HEK293T (cell line): ENCODE results near the gene COL6A3.

Experiments used
- CTCF ChIA-PET: fragments of 350-600 bp; formaldehyde crosslinking; extraction: SDS; loops from one replicate; lab custom pipeline; 2021; ENCODE audit warnings: antibody characterized with exemption, inconsistent platforms; lab: Yijun Ruan, JAX
- POLR2A ChIA-PET: fragments of 350-600 bp; formaldehyde crosslinking; extraction: SDS; loops from one replicate; lab custom pipeline; 2020; ENCODE audit warnings: antibody characterized with exemption, inconsistent platforms; lab: Yijun Ruan, JAX
- DNase-seq: peaks from one replicate; pipeline ENCODE4 v3.0.0; 2012; ENCODE audit warnings: mixed read lengths; ENCODE audit errors: extremely low spot score
- ARNT ChIP-seq: fragments of 450-650 bp; IDR thresholded peaks from 2 replicates; pipeline ENCODE4 v1.6.1; 2017; ENCODE audit warnings: mild to moderate bottlenecking
- BHLHE40 ChIP-seq: fragments of 450-650 bp; IDR thresholded peaks from 2 replicates; pipeline ENCODE4 v1.6.1; 2016; ENCODE audit warnings: mild to moderate bottlenecking, moderate library complexity, borderline replicate concordance
- CTBP1 ChIP-seq: fragments of 450-650 bp; IDR thresholded peaks from 2 replicates; pipeline ENCODE4 v1.6.1; 2016; ENCODE audit warnings: borderline replicate concordance
- ELF4 ChIP-seq: fragments of 450-650 bp; IDR thresholded peaks from 2 replicates; pipeline ENCODE4 v1.6.1; 2017; ENCODE audit warnings: antibody characterized with exemption
- FOXA1 ChIP-seq: fragments of 450-650 bp; IDR thresholded peaks from 2 replicates; pipeline ENCODE4 v1.6.1; 2016; ENCODE audit warnings: mild to moderate bottlenecking
- FOXK2 ChIP-seq: fragments of 450-650 bp; IDR thresholded peaks from 2 replicates; pipeline ENCODE4 v1.6.1; 2016; ENCODE audit warnings: mild to moderate bottlenecking
- FOXM1 ChIP-seq: fragments of 450-650 bp; IDR thresholded peaks from 2 replicates; pipeline ENCODE4 v1.6.1; 2017; ENCODE audit warnings: mild to moderate bottlenecking, borderline replicate concordance
- HDGF ChIP-seq: fragments of 450-650 bp; IDR thresholded peaks from 2 replicates; pipeline ENCODE4 v1.6.1; 2017; ENCODE audit warnings: antibody characterized with exemption, borderline replicate concordance
- L3MBTL2 ChIP-seq: fragments of 450-650 bp; conservative IDR thresholded peaks from 2 replicates; pipeline ENCODE4 v1.6.1; 2016; ENCODE audit warnings: mild to moderate bottlenecking
- LEF1 ChIP-seq: fragments of 450-650 bp; IDR thresholded peaks from 2 replicates; pipeline ENCODE4 v1.6.1; 2017; ENCODE audit warnings: mild to moderate bottlenecking, borderline replicate concordance
- NFRKB ChIP-seq: fragments of 450-650 bp; IDR thresholded peaks from 2 replicates; pipeline ENCODE4 v1.6.1; 2016; ENCODE audit warnings: mild to moderate bottlenecking, moderate library complexity
- SP1 ChIP-seq: fragments of 450-650 bp; IDR thresholded peaks from 2 replicates; pipeline ENCODE4 v1.6.1; 2017
- SUZ12 ChIP-seq: fragments of 450-650 bp; IDR thresholded peaks from 2 replicates; pipeline ENCODE4 v1.6.1; 2016; ENCODE audit warnings: mild to moderate bottlenecking
- TARDBP ChIP-seq: fragments of 450-650 bp; IDR thresholded peaks from 2 replicates; pipeline ENCODE4 v1.6.1; 2016
- ZNF384 ChIP-seq: fragments of 450-650 bp; IDR thresholded peaks from 2 replicates; pipeline ENCODE4 v1.6.1; 2016
- TF ChIP-seq, protein P1 (sequence below): fragments of 450-650 bp; IDR thresholded peaks from 2 replicates; pipeline ENCODE4 v1.6.1; 2016

Gene COL6A3

DNA sequence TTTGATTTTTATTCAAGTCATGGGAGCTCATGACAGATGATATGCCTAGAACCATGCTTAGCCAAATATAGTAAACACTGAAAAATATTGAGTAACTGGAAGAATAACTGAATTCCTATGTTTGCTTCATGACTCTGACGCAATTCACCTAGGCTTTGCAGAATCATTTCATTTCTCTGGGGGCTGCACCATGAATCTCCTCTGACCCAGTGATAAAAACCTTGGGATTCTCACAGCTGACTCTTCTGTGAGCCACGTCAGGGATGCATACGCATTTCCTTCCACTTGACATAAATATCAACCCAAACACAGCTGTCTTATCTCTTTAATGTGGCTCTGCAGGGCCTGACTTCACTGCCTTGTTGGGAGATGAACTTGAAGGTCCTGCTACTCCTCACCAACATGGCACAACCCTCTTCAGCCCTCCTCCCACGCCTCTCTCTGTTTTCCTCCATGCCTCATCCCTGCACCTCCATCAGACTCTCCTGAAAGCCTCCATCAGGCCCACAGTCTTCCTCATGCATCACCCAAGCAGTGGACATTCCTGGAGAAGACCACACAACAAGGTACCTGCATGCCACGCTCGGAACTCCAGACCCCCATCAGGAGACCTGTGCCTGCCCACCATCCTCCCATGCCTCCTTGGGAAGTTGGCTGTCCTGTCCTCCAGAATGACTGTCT lies 29.8 kb downstream of the COL6A3 start:
- no peak for DNase-seq
- ChIA-PET POLR2A (no interaction called here), CTCF (no interaction called here)
- no peak for TF ChIP-seq L3MBTL2
- TF ChIP-seq HDGF = no peak
- no peak for TF ChIP-seq NFRKB
- no peak for TF ChIP-seq FOXM1
- no peak for TF ChIP-seq LEF1
- no peak for TF ChIP-seq ZNF384
- no peak for TF ChIP-seq SUZ12

DNA sequence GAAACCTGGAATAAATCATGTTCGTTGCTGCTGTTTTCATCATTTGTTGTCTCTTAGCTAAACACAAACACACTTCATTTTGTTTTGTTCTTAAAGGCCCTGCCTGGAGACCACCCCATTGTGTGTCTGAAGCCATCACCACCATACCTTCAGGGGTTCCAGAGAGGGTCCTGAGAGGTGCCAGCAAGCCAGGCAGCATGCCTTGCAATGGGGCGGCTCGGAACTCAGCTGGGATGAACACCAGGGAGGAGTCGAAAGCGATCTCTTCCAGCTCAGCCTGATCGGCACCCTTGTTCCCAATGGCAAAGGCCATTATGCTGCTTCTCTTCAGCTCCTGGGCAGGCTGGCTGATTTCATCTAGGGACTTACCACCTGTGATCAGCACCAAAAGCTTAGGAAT lies 33.2 kb downstream of the COL6A3 start:
- ChIA-PET CTCF (interaction anchor here (0.7 kb wide), 1 partner anchor 20 kb away, joined by 3 read pairs; no protein-coding TSS in a partner anchor), POLR2A (no interaction called here)
- TF ChIP-seq FOXA1 (no peak), TARDBP (no peak), SUZ12 (no peak)
- no peak for DNase-seq

DNA sequence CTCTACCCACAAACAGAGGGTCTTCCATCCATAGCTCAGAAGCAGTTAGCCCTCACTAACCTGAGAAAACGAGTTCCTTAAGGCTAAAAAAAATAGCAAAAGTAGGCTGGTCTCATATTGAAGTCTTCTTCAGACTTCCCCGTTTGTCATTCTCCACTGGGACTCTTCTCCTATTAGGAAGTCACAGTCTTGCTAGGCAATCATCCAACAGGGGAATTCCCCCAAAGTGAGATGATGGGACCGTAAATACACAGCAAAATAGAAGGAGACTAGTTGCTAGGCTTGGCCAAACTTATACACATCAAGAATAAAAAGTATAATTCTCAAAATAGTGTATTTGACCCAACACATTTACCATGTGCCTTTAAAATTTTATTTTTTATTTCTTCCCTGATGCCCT lies 34.3 kb downstream of the COL6A3 start:
- ChIA-PET POLR2A (no interaction called here), CTCF (interaction anchor here (1.0 kb wide), 1 partner anchor 214 kb away, joined by 3 read pairs; no protein-coding TSS in a partner anchor)
- no peak for TF ChIP-seq ARNT
- no peak for TF ChIP-seq ELF4
- no peak for TF ChIP-seq L3MBTL2
- no peak for TF ChIP-seq ZNF384
- no peak for TF ChIP-seq NFRKB
- no peak for TF ChIP-seq SP1
- TF ChIP-seq, protein P1, sequence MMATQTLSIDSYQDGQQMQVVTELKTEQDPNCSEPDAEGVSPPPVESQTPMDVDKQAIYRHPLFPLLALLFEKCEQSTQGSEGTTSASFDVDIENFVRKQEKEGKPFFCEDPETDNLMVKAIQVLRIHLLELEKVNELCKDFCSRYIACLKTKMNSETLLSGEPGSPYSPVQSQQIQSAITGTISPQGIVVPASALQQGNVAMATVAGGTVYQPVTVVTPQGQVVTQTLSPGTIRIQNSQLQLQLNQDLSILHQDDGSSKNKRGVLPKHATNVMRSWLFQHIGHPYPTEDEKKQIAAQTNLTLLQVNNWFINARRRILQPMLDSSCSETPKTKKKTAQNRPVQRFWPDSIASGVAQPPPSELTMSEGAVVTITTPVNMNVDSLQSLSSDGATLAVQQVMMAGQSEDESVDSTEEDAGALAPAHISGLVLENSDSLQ = no peak
- no peak for TF ChIP-seq SUZ12
- TF ChIP-seq HDGF = no peak
- TF ChIP-seq FOXA1 = no peak
- TF ChIP-seq FOXM1 = no peak
- no peak for TF ChIP-seq FOXK2
- no peak for DNase-seq

DNA sequence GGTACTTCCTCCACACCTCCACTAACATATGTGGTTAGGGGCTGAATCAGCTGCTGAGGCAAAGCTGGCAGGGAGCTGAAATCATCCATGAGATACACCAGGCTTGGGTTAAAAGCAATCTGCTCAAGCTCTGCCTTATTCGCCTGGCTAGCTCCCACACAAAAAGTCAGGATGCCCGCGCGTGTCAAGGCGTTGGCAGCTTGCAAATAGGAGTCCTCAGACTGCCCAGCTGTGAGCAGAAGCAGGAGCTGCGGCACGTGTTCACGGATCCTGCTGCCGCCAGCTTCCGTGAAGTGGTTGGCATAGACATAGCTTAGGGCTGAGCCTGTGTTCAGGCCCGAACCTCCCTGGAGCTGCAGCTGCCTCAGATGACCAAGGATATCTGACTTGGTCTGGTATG lies 35.3 kb downstream of the COL6A3 start:
- TF ChIP-seq ELF4 (no peak), CTBP1 (no peak), FOXM1 (no peak), L3MBTL2 (no peak), SUZ12 (no peak), ZNF384 (no peak), FOXA1 (no peak), TARDBP (no peak), FOXK2 (no peak), BHLHE40 (no peak), HDGF (no peak), LEF1 (no peak), ARNT (no peak), NFRKB (no peak), SP1 (no peak)
- TF ChIP-seq, protein P1 = no peak
- POLR2A ChIA-PET = no interaction called here
- DNase-seq = no peak
- CTCF ChIA-PET = interaction anchor here (1.0 kb wide), 1 partner anchor 213 kb away, joined by 3 read pairs; no protein-coding TSS in a partner anchor

DNA sequence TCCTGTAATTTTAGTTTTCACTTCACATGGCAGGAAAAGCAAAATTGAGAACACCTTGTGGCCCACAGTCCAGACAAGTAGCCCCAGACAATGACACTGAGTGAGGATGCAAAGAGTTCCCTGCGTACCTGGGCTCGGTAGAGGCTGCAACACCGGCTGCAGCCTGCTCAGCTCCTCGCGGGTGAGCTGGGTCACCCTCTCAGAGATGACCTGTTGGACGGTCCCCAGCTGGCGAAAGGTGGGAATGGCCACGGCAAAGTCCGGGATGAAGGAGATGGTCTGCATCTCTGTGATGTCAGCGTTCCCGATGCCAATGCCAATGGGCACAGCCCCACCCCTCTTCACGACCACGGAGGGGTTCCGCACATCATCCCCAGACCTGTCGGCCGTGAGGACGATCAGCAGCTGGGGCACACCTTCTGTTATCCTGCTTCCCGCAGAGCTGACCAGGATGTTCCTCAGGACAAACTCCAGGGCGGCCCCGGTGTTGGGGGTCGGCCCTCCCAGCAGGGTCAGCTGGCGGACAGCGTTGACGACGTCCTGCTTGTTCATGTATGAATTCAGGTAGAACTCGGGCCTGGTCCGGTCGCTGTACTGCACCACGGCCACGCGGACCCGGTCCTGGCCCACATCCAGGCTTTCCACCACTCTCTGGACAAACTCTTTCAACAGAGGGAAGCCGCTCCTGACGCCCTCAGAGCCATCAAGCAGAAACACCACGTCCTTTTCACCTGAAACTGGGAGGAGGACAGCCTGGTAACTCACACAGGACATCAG lies 39.5 kb downstream of the COL6A3 start:
- no peak for TF ChIP-seq FOXK2
- DNase-seq = no peak
- ChIA-PET POLR2A (no interaction called here), CTCF (no interaction called here)

DNA sequence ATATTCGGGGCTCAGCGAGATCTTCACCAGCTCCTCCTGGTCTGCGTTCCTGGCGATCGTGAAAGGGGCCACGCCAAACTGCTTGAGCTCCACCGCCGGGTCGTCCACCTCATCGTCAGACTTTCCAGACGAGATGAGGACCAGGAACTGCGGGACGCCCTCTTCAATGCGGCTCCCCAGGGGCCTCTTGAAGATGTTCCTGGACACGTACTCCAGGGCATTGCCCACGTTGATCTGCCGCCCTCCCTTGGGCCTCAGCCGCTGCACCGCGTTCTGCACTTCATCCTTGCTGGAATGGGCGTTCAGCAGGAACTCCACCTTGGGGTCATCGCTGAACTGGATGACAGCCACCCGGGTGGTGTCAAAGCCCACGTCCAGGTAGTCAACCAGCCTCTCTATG lies 42.1 kb downstream of the COL6A3 start:
- DNase-seq = no peak
- ChIA-PET CTCF (no interaction called here), POLR2A (no interaction called here)
- no peak for TF ChIP-seq HDGF
- no peak for TF ChIP-seq L3MBTL2
- TF ChIP-seq TARDBP = no peak
- no peak for TF ChIP-seq NFRKB
- no peak for TF ChIP-seq ARNT
- TF ChIP-seq CTBP1 = no peak
- TF ChIP-seq, protein P1 = no peak
- TF ChIP-seq ZNF384 = no peak
- no peak for TF ChIP-seq LEF1
- no peak for TF ChIP-seq ELF4
- TF ChIP-seq FOXK2 = no peak
- no peak for TF ChIP-seq SUZ12
- TF ChIP-seq FOXA1 = no peak
